GM12874 (cell line): ENCODE results near the gene MDM1.

Source experiments
- CTCF ChIP-seq: IDR thresholded peaks from 2 replicates; pipeline ENCODE4 v1.5.1; 2011; ENCODE audit warnings: low read depth, mild to moderate bottlenecking, control low read depth, low read length, moderate library complexity; ENCODE audit not compliant: insufficient read depth

MDM1 gene

DNA sequence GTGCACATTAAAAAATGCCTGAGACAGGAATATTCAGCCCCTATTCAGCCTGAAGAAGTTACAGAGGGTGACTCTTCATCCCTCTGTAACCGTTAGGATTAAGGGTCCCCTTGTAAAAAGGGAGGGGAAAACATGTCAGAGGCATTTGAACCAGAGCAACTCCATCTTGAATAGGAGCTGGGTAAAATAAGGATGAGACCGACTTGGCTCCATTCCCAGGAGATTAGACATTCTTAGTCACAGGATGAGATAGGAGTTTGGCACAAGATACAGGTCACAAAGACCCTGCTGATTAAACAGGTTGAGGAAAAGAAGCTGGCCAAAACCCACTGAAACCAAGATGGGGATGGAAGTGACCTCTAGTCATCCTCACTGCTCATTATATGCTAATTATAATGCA lies 19.9 kb upstream of the MDM1 start:
- TF ChIP-seq CTCF: no peak

- TF ChIP-seq CTCF: no peak
Measured at GRCh38 chr12:68350753-68351152, 18.6 kb upstream of the MDM1 start.

DNA sequence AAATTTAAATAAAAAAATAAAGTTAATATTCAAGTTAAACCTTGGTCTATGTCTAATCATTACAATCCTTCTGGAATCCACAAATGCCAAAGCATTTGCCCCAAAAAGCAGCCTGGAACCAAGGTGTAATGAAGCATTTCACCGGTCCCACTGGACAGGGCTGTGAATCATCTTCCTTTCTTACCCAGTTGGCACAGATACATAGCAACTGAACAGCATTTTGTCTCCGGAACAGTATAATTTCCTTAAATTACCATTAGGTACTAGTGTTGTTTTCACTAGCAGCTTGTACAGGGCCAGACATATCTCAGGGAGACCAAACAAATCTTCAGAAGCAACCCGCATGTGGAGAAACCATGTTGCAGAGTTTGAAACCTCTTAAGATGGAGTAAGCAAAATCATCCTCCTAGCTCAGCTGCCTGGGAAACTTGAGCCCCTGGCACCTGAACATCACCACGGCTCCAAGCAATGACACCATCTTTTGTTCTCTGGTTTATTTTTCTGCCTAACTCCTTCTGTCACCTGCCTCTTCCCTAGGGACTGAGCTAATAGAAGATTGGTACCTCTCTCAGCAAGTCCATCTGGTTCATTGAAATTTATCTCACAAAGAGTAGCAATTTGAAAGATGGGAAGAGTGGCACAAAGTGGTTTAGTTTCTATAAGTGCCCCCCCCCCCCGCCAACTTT lies 17.9 kb upstream of the MDM1 start:
- TF ChIP-seq CTCF: no peak

GRCh38 chr12:68349220-68349621 lies 17.1 kb upstream of the MDM1 start:
- no peak for TF ChIP-seq CTCF

- no peak for TF ChIP-seq CTCF
Measured at GRCh38 chr12:68348419-68348818, 16.3 kb upstream of the MDM1 start.

DNA sequence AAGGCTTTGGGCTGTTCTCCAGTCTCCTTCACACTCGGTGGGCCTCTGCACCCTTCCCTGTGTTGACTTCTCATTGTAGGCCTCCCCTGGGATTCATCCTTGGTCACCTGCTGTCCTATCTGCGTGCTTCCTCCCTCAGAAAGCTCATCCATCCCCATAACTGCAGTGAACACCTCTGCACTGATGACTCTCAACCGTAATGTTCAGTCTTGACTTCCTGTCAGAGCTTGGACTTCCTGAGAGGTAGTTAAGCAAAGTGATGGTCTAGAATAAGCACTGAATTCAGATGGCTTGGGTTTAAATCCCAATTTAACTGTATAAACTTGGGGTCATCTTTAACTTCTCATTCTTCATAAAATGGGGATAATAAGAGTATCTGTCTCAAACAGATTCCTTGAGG lies 13.6 kb upstream of the MDM1 start:
- TF ChIP-seq CTCF: no peak

DNA sequence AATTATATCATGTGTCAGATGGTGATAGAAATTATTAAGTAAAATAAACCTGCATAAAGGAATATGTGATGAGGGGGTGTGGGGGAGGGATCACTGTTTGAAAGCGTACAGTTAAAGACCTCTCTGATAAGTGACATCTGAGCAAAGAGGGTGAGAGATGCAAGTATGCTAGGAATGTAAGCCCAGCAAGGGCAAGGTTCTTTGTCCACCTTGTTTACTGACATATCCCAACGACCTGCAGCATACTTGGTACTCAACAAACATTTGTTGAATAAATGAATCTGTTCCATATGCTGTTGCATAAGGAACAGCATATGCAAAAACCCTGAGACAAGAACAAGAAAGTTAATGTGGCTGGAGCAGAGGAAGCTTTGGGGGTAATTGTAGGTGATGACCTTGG lies 12.0 kb upstream of the MDM1 start:
- TF ChIP-seq CTCF: no peak

DNA sequence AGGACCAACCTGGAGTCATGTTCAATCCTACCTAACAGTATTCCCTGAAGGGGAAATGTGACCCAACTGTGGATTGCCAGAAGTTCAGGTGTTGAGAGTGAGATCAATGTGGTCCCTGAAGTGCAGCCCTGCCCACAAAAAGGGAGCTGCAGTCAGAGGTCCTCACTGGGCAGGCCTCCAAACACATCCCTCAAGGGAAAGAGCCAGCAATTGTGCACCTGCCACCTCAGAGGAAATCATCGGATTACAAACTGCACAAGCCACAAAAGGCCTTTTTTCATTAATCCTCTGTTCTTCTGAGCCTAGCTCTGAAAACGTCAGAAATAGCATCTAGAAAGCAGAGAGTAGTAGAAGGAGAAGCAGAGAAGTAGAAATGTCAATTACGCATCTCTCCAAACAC lies 10.8 kb upstream of the MDM1 start:
- no peak for TF ChIP-seq CTCF
